Regular cardiac myocyte (primary cell): ENCODE measurements around the gene NYAP2. TPM values are rescaled to one million over a fixed set of nuclear protein-coding genes. Genes with fewer than 3 reads are reported as not detected.

Source experiments
- total RNA-seq: library from RNA; depleted of rRNA; stranded (reverse); fragments of >200 nt; gene quantifications from 2 replicates; pipeline ENCODE4 v1.2.3, GENCODE V29; 2014

Gene NYAP2
- total RNA-seq = not detected in 2 replicates

GRCh38 chr2:225399504-225399903 lies at the start of gene NYAP2:
Gene NYAP2, plus strand, starts transcription at chr2:225399710. Its CDS starts 9,171 bp downstream, at chr2:225408881.

